HCT116 (cell line): ENCODE measurements around the gene TWF1.

Source experiments
- POLR2A ChIP-seq: IDR thresholded peaks from 2 replicates; pipeline ENCODE4 v1.7.0; 2011; ENCODE audit warnings: borderline replicate concordance; ENCODE audit not compliant: insufficient read depth, insufficient read length; ENCODE audit errors: extremely low read depth
- SP1 ChIP-seq: IDR thresholded peaks from 2 replicates; pipeline ENCODE4 v1.6.1; 2012; ENCODE audit warnings: low read depth
- TF ChIP-seq, protein P1 (sequence below), 3 experiments: fragments of 200-600 bp in 1 of 3; sonication (generic) in 1 of 3; IDR thresholded peaks in 2 of 3; conservative IDR thresholded peaks in 1 of 3; 2 replicates each; pipeline ENCODE4 v1.5.1; 2012 to 2017; ENCODE audit warnings: low read depth in 2 of 3, low read length in 2 of 3, antibody characterized with exemption in 1 of 3, borderline replicate concordance in 1 of 3, control low read depth in 1 of 3, mild to moderate bottlenecking in 1 of 3, mixed read lengths in 1 of 3, mixed run types in 1 of 3, moderate library complexity in 1 of 3; ENCODE audit not compliant: insufficient read depth in 1 of 3

GRCh38 chr12:43761500-43761899 is 44.6 kb downstream of the TWF1 start:
- TF ChIP-seq, protein P1, sequence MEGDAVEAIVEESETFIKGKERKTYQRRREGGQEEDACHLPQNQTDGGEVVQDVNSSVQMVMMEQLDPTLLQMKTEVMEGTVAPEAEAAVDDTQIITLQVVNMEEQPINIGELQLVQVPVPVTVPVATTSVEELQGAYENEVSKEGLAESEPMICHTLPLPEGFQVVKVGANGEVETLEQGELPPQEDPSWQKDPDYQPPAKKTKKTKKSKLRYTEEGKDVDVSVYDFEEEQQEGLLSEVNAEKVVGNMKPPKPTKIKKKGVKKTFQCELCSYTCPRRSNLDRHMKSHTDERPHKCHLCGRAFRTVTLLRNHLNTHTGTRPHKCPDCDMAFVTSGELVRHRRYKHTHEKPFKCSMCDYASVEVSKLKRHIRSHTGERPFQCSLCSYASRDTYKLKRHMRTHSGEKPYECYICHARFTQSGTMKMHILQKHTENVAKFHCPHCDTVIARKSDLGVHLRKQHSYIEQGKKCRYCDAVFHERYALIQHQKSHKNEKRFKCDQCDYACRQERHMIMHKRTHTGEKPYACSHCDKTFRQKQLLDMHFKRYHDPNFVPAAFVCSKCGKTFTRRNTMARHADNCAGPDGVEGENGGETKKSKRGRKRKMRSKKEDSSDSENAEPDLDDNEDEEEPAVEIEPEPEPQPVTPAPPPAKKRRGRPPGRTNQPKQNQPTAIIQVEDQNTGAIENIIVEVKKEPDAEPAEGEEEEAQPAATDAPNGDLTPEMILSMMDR (IDR thresholded peaks at IDR 0.05 in 2 of 3, conservative IDR thresholded peaks at IDR 0.05 in 1 of 3; ENCODE audit: borderline replicate concordance in 1 of 3, insufficient read depth in 1 of 3, low read depth in 2 of 3, low read length in 2 of 3), result no peak
- TF ChIP-seq SP1 (no peak), POLR2A (no peak)
